NCI-H146 (cell line): ENCODE data around the gene LANCL1.

ENCODE experiments used
- DNase-seq: peaks from one replicate; lab custom pipeline; 2025; lab: John Stamatoyannopoulos, UW

The LANCL1 gene

GRCh38 chr2:210389856-210390255, 86.7 kb downstream of the LANCL1 start:
- DNase-seq: no peak

GRCh38 chr2:210388148-210388547, 88.4 kb downstream of the LANCL1 start:
- DNase-seq: no peak

- no peak for DNase-seq
Observed at GRCh38 chr2:210387074-210387473, 89.5 kb downstream of the LANCL1 start.
